ENCODE data around the gene PAK1.

The PAK1 gene

GRCh38 chr11:77442394-77443053 is 31.4 kb downstream of the PAK1 start:
- in situ Hi-C loops (cut with HindIII; ENCODE audit: low sequenced_read_pairs), result loop anchor here (5.0 to 10.0 kb wide), 2 partner anchors 70 to 238 kb away; no protein-coding TSS in a partner anchor

DNA sequence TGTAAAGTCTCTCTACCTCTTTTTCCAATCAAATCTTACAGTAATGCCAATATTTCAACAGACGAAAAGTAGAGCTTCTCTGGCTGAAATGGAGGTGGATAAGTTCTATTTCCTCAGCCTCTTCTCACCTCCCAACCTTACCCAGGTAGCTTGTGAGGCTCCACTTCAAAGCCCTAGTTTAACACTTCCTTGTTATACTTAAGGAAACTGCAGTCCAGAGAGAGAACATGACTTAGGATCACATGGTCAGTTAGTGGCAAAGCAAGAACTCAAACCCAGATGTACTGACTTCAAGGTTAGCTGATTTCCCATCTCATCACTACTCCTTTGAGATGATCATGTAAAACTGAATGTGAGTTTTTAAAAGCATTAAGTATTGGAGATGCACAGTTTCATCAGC is 32.5 kb downstream of the PAK1 start:
- in situ Hi-C loops (cut with HindIII; ENCODE audit: low sequenced_read_pairs), result loop anchor here (5.0 to 10.0 kb wide), 2 partner anchors 71 to 237 kb away; no protein-coding TSS in a partner anchor

GRCh38 chr11:77440678-77441077 is 33.2 kb downstream of the PAK1 start:
- in situ Hi-C loops (cut with HindIII; ENCODE audit: low sequenced_read_pairs), result loop anchor here (5.0 to 10.0 kb wide), 2 partner anchors 72 to 236 kb away; no protein-coding TSS in a partner anchor

DNA sequence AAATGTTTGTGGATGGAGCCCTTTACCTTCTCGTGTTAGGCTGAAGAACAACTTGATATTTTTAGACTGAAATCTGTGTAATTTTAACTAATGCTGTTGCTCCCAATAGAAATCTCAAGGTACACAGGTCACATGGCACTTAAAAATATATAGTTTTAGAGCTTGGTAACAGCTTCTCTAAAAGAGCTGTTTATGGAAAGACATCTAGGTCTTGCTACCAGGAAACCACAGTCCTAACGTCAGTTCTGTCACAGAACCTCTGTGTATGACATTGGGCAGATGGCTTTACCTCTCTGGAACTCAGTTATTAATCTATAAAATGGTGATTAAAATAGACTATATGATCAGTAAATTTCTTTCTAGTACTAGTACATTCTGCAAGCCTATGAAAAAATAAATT is 35.4 kb downstream of the PAK1 start:
- in situ Hi-C loops (cut with HindIII; ENCODE audit: low sequenced_read_pairs), result no loop called here

DNA sequence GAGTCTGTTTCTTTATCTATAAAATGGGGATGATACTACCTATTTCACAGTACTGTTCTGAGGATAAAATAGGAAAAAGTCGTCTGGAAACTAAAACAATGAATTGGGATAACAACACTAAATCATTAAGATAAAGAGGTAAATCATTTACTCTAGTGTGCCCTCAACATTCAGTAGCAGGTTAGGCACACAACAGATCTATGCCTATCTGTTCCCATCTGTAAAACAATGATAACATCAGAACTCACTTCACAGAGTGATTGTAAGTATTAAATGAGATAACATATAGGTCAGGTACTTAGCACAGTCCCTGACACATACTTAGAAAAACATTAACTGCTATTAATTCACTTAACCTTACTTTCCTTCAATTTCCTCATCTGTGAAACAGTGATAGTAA is 36.9 kb downstream of the PAK1 start:
- in situ Hi-C loops (cut with HindIII; ENCODE audit: low sequenced_read_pairs), result no loop called here

DNA sequence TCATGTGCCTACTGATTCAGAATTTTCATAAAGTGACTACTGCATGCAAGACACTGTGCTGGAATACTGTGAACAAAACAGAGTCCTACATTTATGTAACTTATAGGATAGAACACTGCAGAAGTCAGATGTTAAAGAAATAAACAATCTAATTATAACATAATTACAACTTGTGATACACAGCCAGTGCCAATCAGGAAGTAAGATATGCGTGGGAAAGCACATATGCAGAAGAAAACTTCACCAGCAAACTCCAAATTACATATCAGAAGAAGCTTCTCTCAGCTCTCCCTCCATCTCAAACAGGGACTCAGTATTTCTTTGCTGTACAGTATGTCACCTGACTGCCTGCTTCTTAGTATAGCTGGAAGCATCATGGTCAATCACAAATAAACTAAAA is 37.4 kb downstream of the PAK1 start:
- in situ Hi-C loops (cut with HindIII; ENCODE audit: low sequenced_read_pairs), result no loop called here

DNA sequence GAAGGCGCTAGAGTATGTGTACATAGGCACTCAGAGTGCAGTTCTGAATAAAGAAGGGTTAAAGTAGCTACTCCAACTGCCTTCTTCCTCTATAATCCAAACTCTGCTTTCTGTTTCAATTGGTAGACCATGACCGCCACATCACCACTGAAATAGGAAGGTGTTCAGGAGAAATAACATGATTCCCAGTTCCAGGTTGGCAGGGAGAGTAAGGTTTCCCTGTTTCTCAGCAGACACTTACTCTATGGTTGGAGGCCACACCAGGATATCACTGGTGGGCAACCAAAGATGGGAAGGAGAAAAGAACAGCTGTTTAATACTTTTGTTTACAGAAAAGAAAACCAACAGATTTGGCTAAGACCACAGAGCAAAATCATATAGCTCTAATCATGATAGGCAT is 37.9 kb downstream of the PAK1 start:
- in situ Hi-C loops (cut with HindIII; ENCODE audit: low sequenced_read_pairs), result no loop called here

DNA sequence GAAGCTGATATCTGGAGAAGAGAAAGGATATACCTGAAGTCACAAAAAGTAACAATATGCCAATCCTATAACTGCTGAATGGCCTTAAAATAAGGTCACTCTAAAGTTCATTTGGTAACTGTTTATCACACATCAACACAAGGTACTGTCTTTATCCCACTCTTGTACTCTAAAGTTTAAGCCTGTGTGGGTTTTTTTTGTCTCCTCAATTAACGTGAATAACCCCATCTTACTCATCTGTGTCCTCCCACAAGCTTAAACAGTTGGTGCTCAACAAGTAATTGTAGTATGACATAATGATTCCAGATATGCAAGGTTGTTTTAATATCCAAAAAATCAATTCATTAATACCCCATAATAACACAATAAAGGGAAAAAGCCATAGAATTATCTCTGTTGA is 42.1 kb downstream of the PAK1 start:
- in situ Hi-C loops (cut with HindIII; ENCODE audit: low sequenced_read_pairs), result no loop called here

GRCh38 chr11:77428598-77428997 is 45.3 kb downstream of the PAK1 start:
- in situ Hi-C loops (cut with HindIII; ENCODE audit: low sequenced_read_pairs), result loop anchor here (10.0 kb wide), 1 partner anchor 64 kb away; no protein-coding TSS in a partner anchor

GRCh38 chr11:77425346-77425745 is 48.5 kb downstream of the PAK1 start:
- in situ Hi-C loops (cut with HindIII; ENCODE audit: low sequenced_read_pairs), result loop anchor here (10.0 kb wide), 1 partner anchor 61 kb away; no protein-coding TSS in a partner anchor

DNA sequence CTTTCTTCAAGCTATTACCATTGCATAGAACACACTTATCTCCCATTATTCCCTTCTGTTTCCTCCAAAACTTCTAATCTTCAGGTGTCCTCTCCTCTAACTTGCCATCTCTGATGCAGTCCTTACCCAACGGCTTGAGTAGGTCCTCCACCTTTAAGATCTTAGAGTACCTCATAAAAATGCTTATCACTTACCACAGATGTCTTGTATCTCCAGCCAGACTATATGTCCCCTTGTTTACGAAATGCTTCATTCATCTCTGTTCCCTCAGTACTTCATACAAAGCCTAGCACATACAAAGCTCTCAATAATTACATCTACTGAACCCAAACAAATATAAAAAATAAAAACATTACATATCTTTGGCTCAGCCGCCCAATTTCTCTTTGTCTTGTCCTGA is 49.2 kb downstream of the PAK1 start:
- in situ Hi-C loops (cut with HindIII; ENCODE audit: low sequenced_read_pairs), result loop anchor here (10.0 kb wide), 1 partner anchor 60 kb away; no protein-coding TSS in a partner anchor

- in situ Hi-C loops (cut with HindIII; ENCODE audit: low sequenced_read_pairs), result loop anchor here (10.0 kb wide), 1 partner anchor 59 kb away; no protein-coding TSS in a partner anchor
Observed at GRCh38 chr11:77423624-77424023, 50.3 kb downstream of the PAK1 start.

DNA sequence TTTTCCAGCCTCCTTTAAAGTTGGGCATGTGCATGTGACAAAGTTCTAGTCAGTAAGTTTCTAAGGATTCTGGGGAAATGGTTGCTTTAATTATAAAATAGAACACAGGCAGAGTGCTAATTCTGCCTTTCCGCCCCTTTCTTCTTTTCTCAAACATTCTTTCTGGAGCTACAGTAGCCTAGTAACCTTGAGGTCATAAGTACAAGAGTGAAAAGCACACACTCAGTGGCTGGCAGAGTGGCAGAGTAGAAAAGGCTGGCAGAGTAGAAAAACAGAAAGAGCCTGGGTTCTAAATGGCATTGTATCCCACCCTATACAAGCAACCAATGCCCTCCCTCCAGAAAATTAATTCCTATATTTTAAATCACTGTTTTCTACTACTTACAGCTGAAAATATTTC is 51.2 kb downstream of the PAK1 start:
- in situ Hi-C loops (cut with HindIII; ENCODE audit: low sequenced_read_pairs), result loop anchor here (10.0 kb wide), 1 partner anchor 58 kb away; no protein-coding TSS in a partner anchor

- in situ Hi-C loops (cut with HindIII; ENCODE audit: low sequenced_read_pairs), result loop anchor here (10.0 kb wide), 1 partner anchor 56 kb away; no protein-coding TSS in a partner anchor
Observed at GRCh38 chr11:77421041-77421723, 52.7 kb downstream of the PAK1 start.

- in situ Hi-C loops (cut with HindIII; ENCODE audit: low sequenced_read_pairs), result loop anchor here (10.0 kb wide), 1 partner anchor 214 kb away; no protein-coding TSS in a partner anchor
Observed at GRCh38 chr11:77418971-77419597, 54.8 kb downstream of the PAK1 start.

DNA sequence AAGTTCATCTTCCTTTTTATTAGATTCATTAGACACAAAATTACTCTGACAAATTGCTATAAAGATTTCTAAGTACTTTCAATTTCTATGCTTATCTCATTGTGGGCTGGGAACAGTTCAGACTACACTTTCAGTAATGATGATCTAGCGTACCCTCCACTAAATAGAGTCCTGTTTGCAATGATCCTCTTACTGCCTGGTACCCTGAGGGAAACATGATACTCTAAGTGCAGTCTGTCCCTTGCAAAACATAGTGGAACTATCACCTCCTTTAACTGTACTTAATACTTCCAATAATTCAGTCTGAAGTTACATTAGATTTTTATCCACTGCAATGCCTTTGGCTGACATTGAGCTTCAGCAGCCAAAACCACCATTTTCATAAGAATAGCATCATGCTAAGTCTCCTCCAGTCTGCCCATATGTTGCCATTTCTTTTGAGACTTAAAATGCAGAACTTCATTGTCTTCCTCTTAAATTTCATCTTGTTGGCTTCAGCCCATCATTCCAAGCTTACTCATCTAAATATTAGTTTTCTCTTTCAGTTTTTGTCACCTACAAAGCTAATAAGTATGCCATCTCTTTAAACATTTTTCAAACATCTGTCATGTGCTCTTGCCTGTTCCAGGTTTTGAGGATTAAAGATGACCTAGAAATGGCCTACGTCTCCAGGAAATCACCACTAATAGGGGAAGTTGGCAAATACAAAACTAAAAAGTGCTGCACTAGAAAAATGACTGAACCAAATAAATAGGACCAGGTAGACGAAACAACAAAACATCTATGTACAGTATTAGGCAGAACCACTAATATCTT is 55.5 kb downstream of the PAK1 start:
- in situ Hi-C loops (cut with HindIII; ENCODE audit: low sequenced_read_pairs), result loop anchor here (10.0 kb wide), 1 partner anchor 214 kb away; no protein-coding TSS in a partner anchor

DNA sequence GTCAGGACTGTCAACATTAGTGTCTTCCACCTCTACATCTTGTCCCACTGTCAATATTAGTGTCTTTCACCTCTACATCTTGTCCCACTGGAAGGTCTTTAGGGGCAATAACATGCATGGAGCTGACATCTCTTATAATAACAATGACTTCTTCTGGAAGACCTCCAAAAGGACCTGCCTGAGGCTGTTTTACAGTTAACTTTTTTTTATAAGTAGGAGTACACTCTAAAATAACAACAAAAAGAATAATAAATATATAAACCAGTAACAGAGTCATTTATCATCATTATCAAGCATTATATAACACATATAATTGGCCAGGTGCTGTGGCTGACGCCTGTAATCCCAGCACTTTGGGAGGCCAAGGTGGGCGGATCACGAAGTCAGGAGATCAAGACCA is 57.5 kb downstream of the PAK1 start:
- in situ Hi-C loops (cut with HindIII; ENCODE audit: low sequenced_read_pairs), result loop anchor here (10.0 kb wide), 1 partner anchor 212 kb away; no protein-coding TSS in a partner anchor

DNA sequence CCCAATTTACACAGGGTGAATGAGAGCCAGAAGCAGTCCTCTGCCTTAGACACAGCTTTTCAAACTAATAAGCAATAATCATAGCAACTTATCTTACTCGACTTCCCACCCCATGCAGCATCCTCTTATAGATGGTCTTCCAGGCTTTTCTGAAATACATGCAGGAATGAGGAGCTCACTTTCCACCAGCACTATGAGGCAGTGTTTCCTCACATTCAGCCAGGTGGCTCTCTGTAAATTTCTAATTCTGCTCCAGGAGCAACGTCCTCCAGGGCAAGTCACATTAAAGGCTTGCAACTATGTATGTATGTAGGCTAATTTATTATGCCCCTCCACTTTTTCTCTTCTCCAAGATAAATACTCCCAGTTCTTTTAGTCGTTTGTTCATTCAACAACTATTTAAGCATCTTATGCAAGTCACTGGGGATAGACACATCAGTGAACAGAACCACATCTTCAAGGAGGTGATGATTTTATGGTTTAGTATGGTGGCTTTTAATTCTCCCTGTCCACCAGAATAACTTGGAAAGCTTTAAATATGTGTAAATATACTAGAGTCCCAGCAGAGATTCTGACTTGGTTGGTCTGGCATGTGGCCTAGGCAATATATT is 59.9 kb downstream of the PAK1 start:
- in situ Hi-C loops (cut with HindIII; ENCODE audit: low sequenced_read_pairs), result loop anchor here (10.0 kb wide), 1 partner anchor 209 kb away; no protein-coding TSS in a partner anchor

DNA sequence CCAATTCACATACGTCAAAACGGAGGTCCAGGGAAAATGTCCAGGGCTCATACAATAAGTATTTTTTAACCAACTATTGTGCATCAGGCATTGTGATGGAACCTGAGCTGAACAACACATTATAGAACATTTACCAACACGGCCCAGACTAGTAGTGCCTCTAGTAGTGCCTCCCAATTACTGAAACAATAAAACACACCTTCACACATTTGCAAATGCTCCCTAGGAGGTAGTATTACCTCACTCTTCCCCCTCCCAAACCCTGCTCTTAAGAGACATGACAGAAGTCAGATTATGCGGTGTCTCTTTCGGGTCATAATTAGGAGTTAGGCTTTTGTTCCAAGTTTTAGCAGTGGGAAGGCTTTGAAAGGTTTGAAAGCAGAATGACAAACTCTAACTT is 61.1 kb downstream of the PAK1 start:
- in situ Hi-C loops (cut with HindIII; ENCODE audit: low sequenced_read_pairs), result loop anchor here (10.0 kb wide), 1 partner anchor 208 kb away; no protein-coding TSS in a partner anchor

All from endothelial cell of hepatic sinusoid (primary cell).